HG02763 (cell line): ENCODE results near the gene VTI1A.

ENCODE experiments used
- ATAC-seq: cut with Tn5 transposase; IDR thresholded peaks from one replicate; pipeline ENCODE4 v1.9.1; 2021; ENCODE audit warnings: mild to moderate bottlenecking, moderate library complexity; ENCODE audit not compliant: unreplicated experiment

Gene VTI1A

DNA sequence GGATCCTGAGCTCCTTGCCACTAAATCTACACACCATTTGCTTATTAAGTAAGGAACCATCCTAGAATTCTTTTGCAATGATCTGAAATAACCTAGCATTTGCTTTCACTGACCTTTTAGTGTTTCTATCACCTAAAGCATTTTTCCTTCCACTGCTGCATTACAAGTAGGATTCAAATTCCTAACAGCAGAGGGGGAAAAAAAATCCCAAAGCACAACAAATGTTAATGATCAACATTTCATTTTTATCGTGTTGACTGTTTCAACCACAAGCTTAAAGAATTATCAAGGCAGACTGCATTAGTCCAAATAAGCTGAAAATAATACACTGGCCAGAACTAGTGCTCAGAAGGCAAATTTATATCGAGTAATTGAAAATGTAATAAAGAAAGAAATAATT lies 328.4 kb downstream of the VTI1A start:
- no peak for ATAC-seq

DNA sequence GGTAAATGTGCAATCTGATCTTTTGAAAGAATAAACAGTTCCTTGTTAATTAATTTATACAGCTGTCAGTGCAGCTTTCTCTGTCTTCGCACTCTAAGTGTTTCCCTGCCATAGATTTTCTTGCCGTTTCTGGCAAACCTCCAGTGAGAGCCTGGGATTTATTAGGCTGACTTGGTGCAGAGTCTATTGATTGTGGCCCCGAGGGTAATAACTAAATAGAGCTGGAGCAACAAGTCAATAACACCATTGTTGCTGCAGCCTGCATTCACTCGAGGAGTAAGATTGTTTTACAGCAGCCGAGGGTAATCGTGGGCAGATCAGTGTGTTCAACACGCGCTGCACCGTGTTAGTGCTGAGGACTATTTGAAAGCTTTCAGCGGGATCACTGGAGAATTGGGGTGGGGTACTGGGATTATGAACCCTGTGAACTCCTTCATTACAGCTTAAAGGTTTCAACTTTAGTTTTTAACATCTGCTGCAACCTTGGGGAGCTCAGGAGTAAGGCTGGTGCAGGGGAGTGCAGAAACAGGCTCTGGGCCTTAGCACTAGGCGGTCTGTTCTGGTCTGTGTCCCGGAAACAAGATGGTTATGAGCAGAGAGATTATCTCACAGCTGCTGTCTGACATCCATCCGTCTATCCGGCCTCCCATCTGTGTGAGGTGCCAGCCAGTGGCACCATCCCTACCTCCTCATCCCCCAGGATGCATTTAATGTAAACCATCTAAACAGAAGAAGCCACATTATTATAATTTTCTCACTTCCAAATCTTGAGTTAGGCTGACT lies 329.1 kb downstream of the VTI1A start:
- ATAC-seq = no peak

DNA sequence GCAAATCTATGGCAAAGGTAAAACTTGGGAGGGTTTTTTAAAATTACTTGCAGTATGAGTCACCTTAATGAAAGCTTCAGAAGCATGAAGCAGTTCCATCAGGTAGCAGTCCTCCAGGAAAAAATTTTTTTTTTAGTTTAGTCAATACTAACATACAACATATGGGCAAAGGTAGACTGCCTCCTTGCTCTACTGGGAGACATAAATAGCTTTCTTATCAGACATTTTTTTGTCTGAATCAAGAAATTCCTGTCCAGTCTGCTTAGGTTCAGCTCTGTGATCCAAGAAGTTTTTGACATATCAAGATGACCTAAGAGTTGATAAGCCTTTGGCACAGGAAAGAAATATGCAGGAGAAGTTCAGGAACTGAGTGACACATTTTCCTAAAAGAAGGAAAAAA lies 331.6 kb downstream of the VTI1A start:
- ATAC-seq = no peak

DNA sequence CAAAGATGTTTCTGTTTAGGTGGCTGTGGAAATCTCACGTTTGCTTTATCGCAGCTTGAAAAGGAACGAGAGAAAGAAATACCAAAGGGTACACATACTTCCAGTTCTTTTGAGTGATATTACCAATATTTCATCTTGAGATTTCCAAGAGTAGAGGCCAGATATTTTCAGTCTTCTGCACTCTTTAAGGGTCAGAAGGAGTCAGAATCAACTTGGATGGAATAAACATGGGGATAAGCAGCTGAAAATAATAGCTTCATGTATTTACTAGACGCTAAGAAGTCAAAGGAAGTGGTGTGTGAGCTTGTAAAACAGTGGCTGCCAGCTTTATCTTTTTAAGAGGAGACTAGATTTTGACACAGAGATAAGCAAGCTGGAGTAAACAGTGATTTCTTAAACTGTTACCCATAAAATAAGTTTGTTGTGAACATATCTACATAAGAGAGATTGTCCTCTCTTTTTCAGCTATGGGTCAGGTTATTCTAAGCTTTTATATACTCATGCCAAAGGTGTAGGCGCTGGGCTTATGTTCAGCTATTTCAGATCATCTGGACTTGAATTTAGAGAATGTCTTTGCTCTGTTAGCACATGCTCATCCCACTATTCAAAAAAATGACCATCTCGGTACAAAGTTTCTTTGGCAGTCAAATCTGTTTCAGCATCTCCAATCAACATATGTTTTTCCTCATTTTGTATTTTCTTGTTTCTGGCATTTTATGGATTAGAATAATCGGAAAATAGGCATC lies 332.2 kb downstream of the VTI1A start:
- ATAC-seq = no peak

DNA sequence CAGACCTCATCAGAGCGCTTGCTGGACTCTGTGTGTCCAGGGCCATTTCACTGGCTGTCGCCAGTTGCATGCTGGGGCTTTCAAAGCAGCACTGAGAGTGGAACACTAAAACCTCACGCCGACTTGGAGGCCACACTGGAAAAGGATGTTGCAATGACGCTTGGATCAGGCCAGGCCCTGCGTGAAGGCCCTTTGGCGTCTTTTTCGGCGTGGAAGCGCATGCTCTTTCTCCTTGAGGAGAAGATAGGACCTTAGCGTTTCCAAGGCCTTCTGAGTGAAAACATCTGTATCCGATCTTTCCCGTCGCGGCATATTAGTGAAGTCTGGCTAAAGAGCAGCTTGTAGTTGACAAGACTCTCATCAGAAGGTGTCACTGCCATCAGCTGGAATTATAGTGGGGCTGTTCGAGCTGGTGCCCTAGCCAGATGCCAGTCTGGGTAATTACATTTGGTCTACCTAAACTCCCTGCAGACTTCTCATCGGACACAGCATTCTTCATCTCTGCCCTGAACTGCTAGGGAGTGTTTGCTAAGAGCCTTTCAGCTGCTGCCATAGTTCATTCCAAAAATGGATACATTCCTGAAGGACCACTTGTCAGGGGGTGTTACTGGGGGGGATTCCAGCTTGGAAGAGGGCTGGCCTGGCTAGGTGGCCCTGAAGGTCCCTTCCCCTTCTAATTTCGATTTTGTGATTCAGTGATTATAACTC lies 335.3 kb downstream of the VTI1A start:
- no peak for ATAC-seq

DNA sequence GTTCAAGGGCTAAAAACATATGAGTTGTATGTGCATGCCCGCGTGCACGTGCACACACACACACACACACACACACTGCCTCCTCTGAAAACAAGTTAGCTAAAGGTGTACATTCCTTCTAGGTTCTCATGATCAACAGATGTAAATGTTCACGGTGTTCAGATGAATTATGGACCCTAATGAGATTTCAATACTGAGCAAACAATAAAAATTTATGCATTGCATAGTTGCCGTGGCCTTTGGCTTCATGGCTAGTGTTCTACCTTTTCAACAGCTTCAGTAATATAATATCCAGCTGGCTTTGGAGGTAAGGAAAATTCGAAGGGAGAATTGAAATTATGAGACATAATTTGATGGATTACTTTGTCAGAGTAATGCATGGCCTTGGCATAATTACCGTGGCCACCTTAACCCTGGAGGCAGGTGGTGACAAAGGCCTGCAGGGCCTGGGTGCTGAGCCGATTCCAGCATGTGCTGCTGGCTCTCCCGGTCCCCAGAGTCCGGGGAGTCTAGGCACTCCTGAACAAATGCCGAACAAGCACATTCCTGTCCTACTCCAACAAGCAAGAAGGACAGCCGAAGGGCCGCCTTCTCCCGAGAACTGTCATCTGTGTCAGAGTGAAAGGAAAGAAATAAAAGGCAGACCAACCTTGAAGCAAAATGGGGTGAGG lies 336.5 kb downstream of the VTI1A start:
- ATAC-seq = no peak

DNA sequence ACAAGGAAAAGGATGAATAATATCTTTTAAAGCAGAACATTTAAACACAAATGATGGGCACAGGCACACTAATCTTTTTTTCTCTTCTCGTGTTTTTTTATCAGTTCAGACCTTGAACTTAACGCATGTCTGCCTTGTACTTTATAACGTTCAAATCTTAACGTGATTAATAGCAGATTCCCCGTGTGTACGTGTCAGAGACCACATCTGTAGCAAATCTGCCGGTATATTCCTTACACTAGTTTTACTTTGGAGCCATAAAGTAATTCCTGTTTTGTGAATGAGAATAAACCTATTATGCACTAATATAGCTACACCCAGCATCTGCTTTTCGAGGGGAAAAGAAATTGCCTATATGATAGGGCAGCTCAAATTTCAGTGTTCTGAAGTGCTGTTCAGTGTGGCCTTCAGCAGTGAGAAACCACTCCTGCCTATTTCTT lies 337.0 kb downstream of the VTI1A start:
- ATAC-seq = no peak

DNA sequence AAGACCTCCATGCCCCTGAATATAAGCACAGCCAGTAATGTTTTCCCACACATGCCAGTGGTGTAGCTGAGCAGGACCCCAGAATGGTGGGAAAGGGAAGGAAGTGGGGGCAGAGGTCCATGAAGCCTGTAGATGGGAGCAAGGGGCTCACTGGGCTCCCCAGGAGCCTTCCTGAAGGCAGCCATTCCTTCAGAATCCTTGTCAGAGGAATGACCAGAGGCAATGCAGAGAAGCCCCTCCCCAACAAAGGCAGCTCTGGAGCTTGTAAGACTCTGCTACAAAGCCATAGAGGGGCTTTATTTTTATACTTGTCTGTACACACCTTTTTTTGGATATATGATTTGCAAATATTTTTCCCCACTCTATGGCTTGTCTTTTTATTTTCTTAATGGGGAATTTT lies 338.1 kb downstream of the VTI1A start:
- no peak for ATAC-seq

DNA sequence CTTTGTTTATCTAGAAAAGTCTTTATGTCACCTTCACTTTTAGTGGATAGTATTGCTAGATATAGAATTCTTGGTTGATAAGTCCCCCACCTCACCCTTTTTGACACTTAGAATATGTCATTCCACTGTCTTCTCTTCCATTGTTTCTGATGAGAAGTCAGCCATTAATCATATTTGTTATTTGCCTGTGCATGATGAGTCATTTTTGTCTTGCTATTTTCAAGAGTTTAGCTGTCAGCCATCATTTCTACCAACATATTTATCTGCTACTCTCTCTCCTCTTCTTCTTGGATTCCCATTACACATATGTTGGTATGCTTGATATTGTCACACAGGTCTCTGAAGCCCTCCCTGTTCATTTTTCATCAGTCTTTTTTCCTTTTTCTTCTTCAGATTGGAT lies 342.2 kb downstream of the VTI1A start:
- no peak for ATAC-seq

DNA sequence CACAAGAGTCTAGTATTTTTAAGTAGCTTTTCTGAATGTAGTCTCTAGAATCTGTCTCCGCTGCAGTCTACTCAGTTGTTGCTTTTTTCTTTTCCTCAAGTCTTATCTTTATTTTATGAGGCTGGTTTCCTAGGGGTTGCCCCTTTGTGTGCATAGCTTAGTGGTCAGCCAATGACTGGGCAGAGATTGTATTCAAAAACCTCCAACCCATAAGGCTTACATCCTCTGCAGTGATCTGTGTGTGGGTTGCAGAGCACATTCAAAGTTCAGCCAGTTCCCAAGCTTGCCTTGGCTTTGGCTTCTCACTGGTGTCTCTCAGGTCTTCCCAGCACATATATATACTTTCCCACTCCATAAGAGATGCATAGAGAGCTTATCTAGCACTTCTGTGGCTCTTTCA lies 343.0 kb downstream of the VTI1A start:
- ATAC-seq = no peak

DNA sequence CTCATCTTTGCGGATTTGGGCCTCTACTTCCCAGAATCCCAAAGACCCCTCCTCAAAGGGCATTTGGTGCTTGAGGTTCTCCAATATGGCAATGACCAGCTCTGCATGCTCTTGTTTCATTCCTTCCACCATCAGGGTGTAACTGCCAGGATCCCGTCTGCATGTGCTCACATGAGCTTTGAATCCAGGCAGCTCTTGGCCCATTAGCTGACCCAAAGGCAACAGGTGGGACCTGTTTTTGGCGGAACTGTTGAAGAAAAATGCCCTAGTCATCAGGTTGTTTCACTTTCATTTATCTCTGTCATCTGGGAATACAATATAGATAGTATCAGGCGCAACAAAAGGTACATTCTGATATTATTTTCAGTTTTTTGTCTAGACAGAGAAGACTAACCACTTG lies 343.9 kb downstream of the VTI1A start:
- ATAC-seq = no peak

DNA sequence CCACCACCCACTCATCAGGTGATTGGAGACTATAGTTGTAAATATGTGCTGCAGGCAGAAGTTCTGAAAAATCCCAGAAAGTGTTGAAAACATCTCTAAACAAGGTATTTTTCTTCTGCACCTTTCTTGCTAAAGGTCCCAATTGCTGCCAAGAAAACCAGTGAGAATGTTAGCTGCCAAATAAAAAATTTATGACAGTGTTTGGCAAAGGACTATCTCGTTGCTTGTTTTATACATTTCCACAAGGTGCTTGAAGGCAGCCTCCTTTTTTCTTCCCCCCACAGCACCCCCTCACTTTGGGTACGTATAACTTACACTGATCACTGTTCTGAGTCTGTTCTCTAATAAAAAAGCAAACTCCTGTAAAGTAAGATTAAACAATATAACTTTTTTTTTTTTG lies 344.4 kb downstream of the VTI1A start:
- ATAC-seq = no peak

DNA sequence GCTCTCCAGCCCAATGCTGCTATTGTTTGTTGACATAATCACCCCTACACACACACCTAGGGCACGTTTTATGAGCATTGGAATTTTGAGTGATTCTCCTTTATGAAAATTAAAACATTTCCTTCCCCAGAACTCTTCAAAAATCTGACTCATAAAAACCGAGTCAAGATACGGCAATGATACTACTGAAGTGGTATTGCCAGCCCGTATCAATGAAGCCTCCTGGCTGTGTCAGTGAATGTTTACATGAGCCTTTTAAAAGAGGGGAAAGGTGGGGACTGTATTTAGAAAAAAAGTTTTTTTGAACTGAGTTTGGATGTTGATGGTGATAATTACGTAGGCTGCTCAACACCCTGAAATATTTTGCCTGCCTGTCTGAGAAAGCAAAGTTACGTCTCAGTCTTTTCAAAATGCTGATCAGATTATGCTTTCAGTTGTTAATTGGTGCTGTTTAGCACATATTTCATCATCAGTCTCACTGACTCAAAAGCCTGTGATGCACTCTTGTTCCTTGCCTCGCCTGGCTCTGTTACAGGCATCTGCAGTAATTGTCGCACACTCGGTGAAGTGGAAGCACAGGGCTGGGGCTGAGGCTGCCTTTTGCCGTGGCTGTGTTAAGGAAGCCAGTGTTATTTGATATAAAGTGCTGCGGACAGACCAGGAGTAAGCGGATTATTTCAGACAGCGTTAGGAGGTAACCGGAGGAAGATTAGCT lies 345.6 kb downstream of the VTI1A start:
- no peak for ATAC-seq

DNA sequence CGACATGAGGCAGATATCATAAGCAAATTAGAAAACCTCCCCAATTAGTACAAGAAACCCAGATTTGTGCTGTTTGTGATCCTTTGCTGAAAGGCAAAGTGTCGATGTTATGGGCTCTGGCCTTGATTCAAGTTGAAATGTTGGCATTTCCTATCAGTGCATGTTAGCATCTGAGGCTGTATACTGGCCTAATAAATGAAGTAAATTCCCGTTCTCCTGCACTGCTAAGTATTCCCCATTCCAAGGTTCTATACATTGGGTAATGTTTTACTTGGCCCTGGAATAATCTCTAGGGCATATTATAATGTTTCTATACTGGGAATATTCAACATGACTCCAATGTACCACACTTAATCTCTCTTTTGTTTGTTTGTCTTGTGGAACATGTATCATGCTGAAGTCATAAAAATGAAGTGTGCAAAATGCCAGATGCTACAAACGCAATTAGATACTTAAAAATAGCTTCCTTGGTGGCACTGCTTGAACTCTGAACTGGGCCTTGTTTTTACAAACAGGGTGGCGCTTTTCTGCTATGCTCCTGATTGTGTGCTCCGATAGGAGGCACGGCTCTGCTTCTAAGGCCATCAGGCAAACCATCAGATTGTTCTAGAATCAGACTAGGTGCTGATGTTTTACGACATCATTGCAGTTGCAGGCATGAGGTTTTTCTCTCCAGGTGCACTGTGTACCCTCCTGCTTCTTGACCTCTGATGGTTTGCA lies 346.3 kb downstream of the VTI1A start:
- ATAC-seq = no peak

DNA sequence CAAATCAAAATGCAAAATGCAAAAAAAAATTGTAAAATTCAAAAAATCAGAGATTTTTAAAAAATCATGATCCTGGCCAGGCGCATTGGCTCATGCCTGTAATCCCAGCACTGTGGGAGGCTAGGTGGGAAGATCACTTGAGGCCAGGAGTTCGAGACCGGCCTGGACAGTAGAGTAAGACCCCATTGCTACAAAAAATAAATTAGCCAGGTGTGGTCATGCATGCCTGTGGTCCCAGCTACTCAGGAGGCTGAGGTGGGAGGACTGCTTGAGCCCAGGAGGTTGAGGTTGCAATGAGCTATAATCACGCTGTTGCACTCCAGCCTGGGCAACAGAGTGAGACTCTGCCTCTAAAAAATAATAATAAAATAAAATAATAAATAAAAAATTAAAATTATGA lies 347.2 kb downstream of the VTI1A start:
- ATAC-seq = no peak

DNA sequence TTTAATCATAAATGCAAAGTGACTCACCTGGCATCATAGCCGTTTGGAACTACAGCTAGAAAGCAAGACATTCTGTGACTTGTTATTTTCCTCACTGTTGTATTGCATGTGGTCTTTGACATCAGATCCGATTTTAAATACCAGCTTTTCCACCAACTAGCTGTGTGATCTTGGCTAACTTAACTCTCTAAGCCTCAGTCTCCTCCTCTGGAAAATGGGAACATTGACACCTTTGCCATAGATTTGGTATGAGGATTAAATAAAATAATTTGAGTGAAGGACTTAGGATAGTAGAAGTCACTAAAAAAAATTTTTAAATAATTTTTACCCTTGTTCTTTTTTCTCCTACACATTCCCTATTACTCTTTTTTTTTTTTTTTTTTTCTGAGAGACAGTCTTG lies 348.1 kb downstream of the VTI1A start:
- ATAC-seq = no peak

DNA sequence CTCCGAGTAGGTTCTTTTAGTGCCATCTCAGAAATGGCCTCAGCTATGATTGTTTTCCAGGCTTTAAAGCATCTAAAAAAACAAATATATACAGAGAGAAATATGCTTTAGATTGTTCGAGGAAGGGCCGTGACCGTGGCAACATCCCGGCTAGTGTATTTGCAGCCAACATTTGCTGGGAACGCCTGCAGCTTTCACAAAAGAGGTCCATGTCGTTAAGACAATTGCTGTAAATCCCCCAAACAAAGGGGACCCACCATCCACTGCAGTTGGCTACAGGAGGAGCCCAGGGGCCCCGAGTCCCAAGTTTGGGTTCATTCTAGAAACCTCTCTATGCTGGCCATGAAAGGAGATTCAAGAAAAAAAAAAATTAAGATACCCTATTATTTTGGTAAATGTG lies 350.2 kb downstream of the VTI1A start:
- no peak for ATAC-seq

DNA sequence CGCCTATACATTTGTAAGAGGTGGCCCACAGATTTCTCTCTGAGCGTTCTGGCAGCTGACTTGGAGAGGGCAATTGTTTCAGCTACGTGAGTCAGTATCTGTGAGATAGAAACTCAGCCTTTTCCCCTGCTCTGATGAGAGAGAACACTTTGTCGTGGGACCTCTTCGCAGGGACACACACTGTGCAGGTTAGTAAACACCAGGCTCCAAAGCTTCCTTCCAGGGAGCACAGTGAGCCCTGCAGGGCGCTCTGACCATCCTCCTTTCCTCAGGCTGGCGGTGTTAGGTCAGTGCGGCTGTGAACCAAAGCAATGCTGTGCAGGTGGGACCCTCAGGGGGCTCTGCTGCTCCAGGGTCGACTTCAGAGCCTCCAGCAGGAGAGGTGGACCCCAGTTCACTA lies 350.8 kb downstream of the VTI1A start:
- ATAC-seq = no peak

DNA sequence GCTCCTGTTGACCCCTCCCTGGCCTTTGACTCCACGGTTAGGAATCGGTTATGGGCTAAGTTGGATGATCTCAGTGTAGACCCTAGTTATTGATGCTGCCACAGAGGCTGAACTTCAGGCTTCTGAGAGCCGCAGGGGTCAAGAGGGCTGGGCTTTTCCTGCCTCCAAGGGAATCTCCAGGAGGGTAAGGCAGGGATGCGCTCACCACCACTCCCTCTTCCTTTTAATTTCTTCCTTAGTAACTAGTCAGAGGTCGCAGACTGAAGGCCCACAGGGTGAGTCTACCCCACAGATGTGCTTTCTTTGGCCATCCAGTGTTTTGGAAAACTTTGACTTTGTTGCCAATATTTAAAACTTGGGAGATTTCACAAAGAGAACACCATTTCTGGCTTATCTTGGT lies 352.0 kb downstream of the VTI1A start:
- ATAC-seq = no peak
